ENCODE measurements around the gene ZKSCAN2. TPM values are rescaled to one million over a fixed set of nuclear protein-coding genes. Genes with fewer than 3 reads are reported as not detected.

ZKSCAN2 gene
- total and polyA plus RNA-seq, 2 experiments from 2014 or later = 1.2 to 2.3 TPM

GRCh38 chr16:25250467-25250866, 7.2 kb downstream of the ZKSCAN2 start:
- WGBS, 2 experiments (ENCODE audit: low coverage in 1 of 2, low lambda C conversion rate in 2 of 2, missing lambda C conversion rate in 2 of 2) = 96 to 98% methylated on average over 2 of the region's 2 CpGs
- H3K36me3 ChIP-seq (ENCODE audit: low read depth) = peaks cover 16% of the 10 kb centered on the region

GRCh38 chr16:25235991-25236390, 21.7 kb downstream of the ZKSCAN2 start:
- Histone ChIP-seq H3F3A (ENCODE audit: insufficient read depth) (no peaks in the 10 kb centered on the region), H3K79me2 (ENCODE audit: insufficient read depth) (no peaks in the 10 kb centered on the region), H3K9ac (no peak overlapping the region), H3K9me2 (ENCODE audit: insufficient read depth) (no peaks in the 10 kb centered on the region), H3K4me1 (ENCODE audit: insufficient read depth) (no peaks in the 10 kb centered on the region), H3K27me3 (replicated peaks; ENCODE audit: insufficient read depth) (0 out of 2 replicates have a peak, but pooled peaks cover 1% of the 10 kb centered on the region), H2AFZ (no peak overlapping the region), H3K4me2 (ENCODE audit: unreplicated experiment) (no peak overlapping the region), H3K9me3 (ENCODE audit: low read depth) (no peaks in the 10 kb centered on the region), H4K20me1 (ENCODE audit: insufficient read depth) (no peaks in the 10 kb centered on the region), H3K27ac (no peak overlapping the region), H3K4me3 (no peak overlapping the region), H3K36me3 (ENCODE audit: low read depth) (no peaks in the 10 kb centered on the region)
- no peak for TF ChIP-seq EZH2phosphoT487 (IDR thresholded peaks at IDR 0.05; ENCODE audit: insufficient read depth, low read depth)
- TF ChIP-seq EZH2 (IDR thresholded peaks at IDR 0.05; ENCODE audit: insufficient read depth, poor library complexity, severe bottlenecking) = no peak
- peak; percentile 4 for DNase-seq
- WGBS, 2 experiments (ENCODE audit: low coverage in 1 of 2, low lambda C conversion rate in 2 of 2, missing lambda C conversion rate in 2 of 2) = 93 to 94% methylated on average over 3 of the region's 3 CpGs
- in situ Hi-C loops (cut with MboI) = no loop called here

More at GRCh38 chr16:25250467-25250866, 7.2 kb downstream of the ZKSCAN2 start:
- Histone ChIP-seq H4K20me1 (ENCODE audit: insufficient read depth) (no peaks in the 10 kb centered on the region), H2AFZ (no peak overlapping the region), H3K27ac (no peak overlapping the region), H3K9ac (no peak overlapping the region), H3K4me2 (ENCODE audit: unreplicated experiment) (no peak overlapping the region), H3K79me2 (ENCODE audit: insufficient read depth) (peaks cover 6% of the 10 kb centered on the region), H3F3A (ENCODE audit: insufficient read depth) (no peaks in the 10 kb centered on the region), H3K9me3 (ENCODE audit: low read depth) (no peaks in the 10 kb centered on the region), H3K9me2 (ENCODE audit: insufficient read depth) (no peaks in the 10 kb centered on the region), H3K27me3 (replicated peaks; ENCODE audit: insufficient read depth) (no peaks in the 10 kb centered on the region), H3K4me1 (ENCODE audit: insufficient read depth) (peaks cover under 1% of the 10 kb centered on the region; the same call in 1 of the 2 replicates), H3K4me3 (no peak overlapping the region)
- in situ Hi-C loops (cut with MboI) = loop anchor here (25.0 kb wide), 1 partner anchor 1862 kb away; no protein-coding TSS in a partner anchor
- TF ChIP-seq EZH2phosphoT487 (IDR thresholded peaks at IDR 0.05; ENCODE audit: insufficient read depth, low read depth) (no peak), EZH2 (IDR thresholded peaks at IDR 0.05; ENCODE audit: insufficient read depth, poor library complexity, severe bottlenecking) (no peak)
- DNase-seq = no peak

- no peak overlapping the region for H3K9ac ChIP-seq
- no peak overlapping the region for H3K27ac ChIP-seq
- no peaks in the 10 kb centered on the region for H3K9me3 ChIP-seq (ENCODE audit: low read depth)
- no peak overlapping the region for H3K4me3 ChIP-seq
- no peaks in the 10 kb centered on the region for H4K20me1 ChIP-seq (ENCODE audit: insufficient read depth)
- no peak overlapping the region for H3K4me2 ChIP-seq (ENCODE audit: unreplicated experiment)
- H3F3A ChIP-seq (ENCODE audit: insufficient read depth) = no peaks in the 10 kb centered on the region
- no peak for DNase-seq
- H3K9me2 ChIP-seq (ENCODE audit: insufficient read depth) = no peaks in the 10 kb centered on the region
- no peaks in the 10 kb centered on the region for H3K36me3 ChIP-seq (ENCODE audit: low read depth)
- in situ Hi-C loops (cut with MboI) = loop anchor here (10.0 kb wide), 1 partner anchor 174 kb away; no protein-coding TSS in a partner anchor
- 0 out of 2 replicates have a peak, but pooled peaks cover 3% of the 10 kb centered on the region for H3K27me3 ChIP-seq (replicated peaks; ENCODE audit: insufficient read depth)
- H3K79me2 ChIP-seq (ENCODE audit: insufficient read depth) = no peaks in the 10 kb centered on the region
- 74 to 81% methylated on average over 10 of the region's 10 CpGs for WGBS, 2 experiments (ENCODE audit: low coverage in 1 of 2, low lambda C conversion rate in 2 of 2, missing lambda C conversion rate in 2 of 2)
- no peak overlapping the region for H2AFZ ChIP-seq
- no peak for TF ChIP-seq EZH2phosphoT487 (IDR thresholded peaks at IDR 0.05; ENCODE audit: insufficient read depth, low read depth)
- TF ChIP-seq EZH2 (IDR thresholded peaks at IDR 0.05; ENCODE audit: insufficient read depth, poor library complexity, severe bottlenecking) = no peak
- no peaks in the 10 kb centered on the region for H3K4me1 ChIP-seq (ENCODE audit: insufficient read depth)
These were observed 29.3 kb downstream of the ZKSCAN2 start for GRCh38 chr16:25228372-25228771.

- DNase-seq = no peak
- in situ Hi-C loops (cut with MboI) = loop anchor here (10.0 kb wide), 1 partner anchor 170 kb away; no protein-coding TSS in a partner anchor
- no peak overlapping the region; the same call in 1 of the 2 replicates for H2AFZ ChIP-seq
- no peak overlapping the region for H3K9ac ChIP-seq
- no peaks in the 10 kb centered on the region for H3K79me2 ChIP-seq (ENCODE audit: insufficient read depth)
- TF ChIP-seq EZH2 (IDR thresholded peaks at IDR 0.05; ENCODE audit: insufficient read depth, poor library complexity, severe bottlenecking) (no peak), EZH2phosphoT487 (IDR thresholded peaks at IDR 0.05; ENCODE audit: insufficient read depth, low read depth) (no peak)
- no peak overlapping the region for H3K4me3 ChIP-seq
- H4K20me1 ChIP-seq (ENCODE audit: insufficient read depth) = no peaks in the 10 kb centered on the region
- no peaks in the 10 kb centered on the region for H3K9me3 ChIP-seq (ENCODE audit: low read depth)
- no peaks in the 10 kb centered on the region for H3K4me1 ChIP-seq (ENCODE audit: insufficient read depth)
- no peak overlapping the region for H3K4me2 ChIP-seq (ENCODE audit: unreplicated experiment)
- H3K27me3 ChIP-seq (replicated peaks; ENCODE audit: insufficient read depth) = no peaks in the 10 kb centered on the region
- H3K27ac ChIP-seq = no peak overlapping the region
- H3K9me2 ChIP-seq (ENCODE audit: insufficient read depth) = no peaks in the 10 kb centered on the region
- H3K36me3 ChIP-seq (ENCODE audit: low read depth) = no peaks in the 10 kb centered on the region
- H3F3A ChIP-seq (ENCODE audit: insufficient read depth) = no peaks in the 10 kb centered on the region
- WGBS, 2 experiments (ENCODE audit: low coverage in 1 of 2, low lambda C conversion rate in 2 of 2, missing lambda C conversion rate in 2 of 2) = 87 to 89% methylated on average over 7 of the region's 7 CpGs
These were observed 32.8 kb downstream of the ZKSCAN2 start for GRCh38 chr16:25224731-25225319.

Data from GM23248 (cell line).